DMS79 treated with DMSO at 0.1 percent for 48 hours (cell line): Measurements from ENCODE around the gene PPARA.
"Not testable (repeated sequence)": the region's sequence is repeated elsewhere in the genome, so short reads cannot be mapped to it uniquely, and the experiment has no call there.

ENCODE experiments used
- DNase-seq: peaks from one replicate; lab custom pipeline; 2025; lab: John Stamatoyannopoulos, UW

PPARA gene

GRCh38 chr22:46244771-46245170, 94.4 kb downstream of the PPARA start:
- no peak for DNase-seq

DNA sequence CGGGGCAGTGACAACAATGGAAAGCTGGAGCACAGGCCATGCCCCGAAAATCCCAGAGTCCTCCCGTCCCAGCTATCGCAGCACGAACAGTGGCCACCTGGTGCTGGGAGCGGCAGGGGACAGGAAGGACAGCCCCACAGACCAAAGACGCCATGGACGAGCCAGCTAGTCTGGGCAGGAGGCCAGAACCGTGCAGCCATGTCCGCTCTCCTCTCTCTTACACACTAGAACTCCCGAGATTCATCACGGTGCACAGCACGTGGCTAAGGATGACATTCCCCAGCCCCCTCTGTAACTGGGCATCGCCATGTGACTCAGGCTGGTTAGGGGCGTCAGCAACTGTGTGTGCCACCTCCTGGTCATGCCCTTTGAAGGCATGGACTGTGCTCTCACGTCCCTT, 95.2 kb downstream of the PPARA start:
- DNase-seq = no peak

DNA sequence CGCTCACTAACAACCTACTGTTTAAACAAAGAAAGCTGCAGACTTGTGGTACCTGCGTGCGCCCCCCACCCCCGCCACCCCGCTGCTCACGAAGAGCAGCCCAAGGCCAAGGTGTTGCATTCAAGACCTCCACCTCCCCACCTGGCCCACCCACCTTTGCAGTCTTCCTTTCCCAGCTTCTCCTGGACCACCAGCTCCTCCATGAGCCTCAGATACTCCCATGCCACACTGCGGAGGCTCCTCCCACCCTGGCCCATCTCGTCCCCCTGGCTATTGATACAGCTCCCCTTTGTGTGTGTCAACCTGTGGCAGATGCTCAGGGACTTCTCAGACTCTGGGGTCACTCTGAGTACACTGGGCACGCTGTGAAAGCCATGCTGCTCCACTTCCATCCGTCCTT, 95.9 kb downstream of the PPARA start:
- DNase-seq = no peak

DNA sequence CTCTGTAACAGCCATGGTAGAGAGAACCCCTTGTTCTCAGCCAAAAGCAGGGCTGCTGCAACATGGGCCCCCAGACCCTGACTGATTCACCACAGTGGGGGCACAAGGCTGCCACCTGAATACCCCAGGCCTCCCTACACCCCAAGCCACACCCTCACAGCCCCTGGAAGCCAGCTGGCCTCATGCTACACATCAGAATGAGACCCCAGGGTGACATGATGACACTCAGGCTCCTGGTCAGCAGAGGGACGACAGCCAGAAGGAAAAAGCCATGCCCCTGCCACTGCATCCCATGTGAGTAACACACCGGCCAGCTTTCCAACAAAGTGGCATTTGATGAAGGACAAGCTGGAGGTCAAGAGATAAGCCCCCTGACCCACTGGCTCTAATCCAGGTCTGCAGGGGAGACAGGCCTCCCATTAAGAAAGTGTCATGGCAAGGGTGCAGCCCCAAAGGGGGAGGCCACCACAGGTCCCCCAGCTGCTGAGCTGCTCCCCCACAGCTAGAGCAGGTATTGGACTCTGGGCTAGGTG, 97.2 kb downstream of the PPARA start:
- DNase-seq = no peak

GRCh38 chr22:46250035-46250782, 99.9 kb downstream of the PPARA start, which contains the start of gene CDPF1:
CDPF1 (minus strand) TSS chr22:46250293; CDS start chr22:46248284, 2,009 bp downstream.
- DNase-seq = peak; percentile 57

GRCh38 chr22:46250783-46251125, 100.4 kb downstream of the PPARA start:
- DNase-seq = no peak

GRCh38 chr22:46251266-46251665, 100.9 kb downstream of the PPARA start:
- DNase-seq = no peak

GRCh38 chr22:46251816-46252380, 101.6 kb downstream of the PPARA start:
- DNase-seq = no peak

- no peak for DNase-seq
These were observed 106.1 kb downstream of the PPARA start for GRCh38 chr22:46256358-46256958.

DNA sequence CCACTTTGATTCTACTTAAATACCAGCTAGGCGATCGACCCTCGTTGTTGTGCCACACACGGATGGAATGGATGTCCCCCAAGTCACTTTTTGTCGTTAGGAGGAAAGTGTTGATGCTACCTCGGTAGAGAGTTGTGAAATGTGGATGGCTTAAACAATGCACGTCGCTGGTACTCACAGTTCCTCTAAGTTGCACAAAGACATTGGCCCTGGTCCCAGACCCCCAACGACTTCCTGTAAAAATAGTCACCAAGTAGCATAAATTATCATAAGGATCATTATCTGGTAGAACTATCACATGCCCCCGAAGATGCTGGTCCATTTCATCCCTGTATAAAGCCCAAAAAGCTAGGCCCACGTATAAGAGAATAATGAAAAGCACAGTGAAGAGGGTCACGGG, 109.0 kb downstream of the PPARA start:
- DNase-seq = no peak

DNA sequence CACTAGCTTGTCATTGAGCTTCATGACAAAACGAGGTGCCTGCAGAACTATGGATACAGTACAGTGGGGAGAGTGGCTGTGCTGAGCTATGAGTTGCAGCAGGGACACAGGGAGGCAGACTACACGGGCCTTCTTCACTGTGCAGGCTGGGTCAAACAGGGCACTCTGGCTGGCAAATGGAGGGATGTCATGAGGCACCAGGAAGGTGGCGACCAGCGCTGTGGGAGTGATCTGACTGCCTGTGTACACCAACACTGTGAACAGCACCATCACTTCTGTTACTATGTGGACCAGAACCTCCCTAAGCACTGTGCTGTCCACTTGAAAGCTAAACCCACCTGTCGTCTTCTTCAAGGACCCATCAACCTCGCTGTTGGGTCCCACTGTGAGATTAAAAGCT, 109.7 kb downstream of the PPARA start:
- no peak for DNase-seq

DNA sequence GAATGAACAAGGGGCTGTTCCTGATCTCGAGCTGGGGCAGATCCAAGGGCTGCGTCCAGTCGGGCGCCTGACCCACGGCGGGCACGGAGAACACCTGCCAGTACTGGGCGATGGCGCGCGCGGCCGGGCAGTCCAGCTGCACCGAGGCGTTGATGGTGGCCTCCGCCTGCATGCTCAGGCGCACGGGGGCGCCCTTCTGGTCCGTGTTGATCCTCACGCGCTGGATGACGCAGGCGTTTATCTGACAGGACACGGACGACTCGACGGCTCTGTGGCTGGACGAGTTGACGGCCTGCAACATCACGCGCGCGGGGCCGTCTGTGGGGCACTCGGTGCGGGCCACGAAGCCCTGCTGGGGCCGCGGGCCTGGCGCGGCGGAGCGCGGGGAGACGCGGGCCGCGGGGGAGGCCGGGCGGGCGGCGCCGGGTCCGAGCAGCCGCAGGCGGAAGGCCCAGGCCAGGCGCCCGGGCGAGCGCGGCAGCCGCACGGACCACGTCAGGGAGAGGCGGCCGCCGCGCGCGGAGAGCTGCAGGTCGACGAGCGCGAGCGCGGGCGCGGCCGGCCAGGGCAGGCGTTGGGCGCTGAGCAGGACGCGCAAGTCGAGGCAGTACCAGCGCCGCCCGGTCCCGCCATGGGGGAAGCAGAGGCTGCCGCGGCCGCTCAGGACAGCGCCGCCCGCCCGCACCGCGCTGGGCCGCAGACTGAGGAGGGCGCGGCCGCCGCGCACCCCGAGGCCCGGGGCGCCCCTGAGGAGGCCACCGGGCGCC, 112.3 kb downstream of the PPARA start:
- DNase-seq = no peak

GRCh38 chr22:46263216-46263590, 112.9 kb downstream of the PPARA start, which contains the start of gene PKDREJ:
PKDREJ (minus strand) TSS chr22:46263343; CDS start chr22:46263322, 21 bp downstream.
- DNase-seq = no peak

- not testable (repeated sequence) for DNase-seq
These were observed 114.2 kb downstream of the PPARA start for GRCh38 chr22:46264520-46264919.

- DNase-seq = not testable (repeated sequence)
These were observed 115.3 kb downstream of the PPARA start for GRCh38 chr22:46265627-46266026.

GRCh38 chr22:46267431-46268279, 117.3 kb downstream of the PPARA start, which contains the start of gene TTC38:
TTC38 (plus strand) TSS chr22:46268008; CDS start chr22:46268040, 32 bp downstream.
- peak; percentile 23 for DNase-seq

DNA sequence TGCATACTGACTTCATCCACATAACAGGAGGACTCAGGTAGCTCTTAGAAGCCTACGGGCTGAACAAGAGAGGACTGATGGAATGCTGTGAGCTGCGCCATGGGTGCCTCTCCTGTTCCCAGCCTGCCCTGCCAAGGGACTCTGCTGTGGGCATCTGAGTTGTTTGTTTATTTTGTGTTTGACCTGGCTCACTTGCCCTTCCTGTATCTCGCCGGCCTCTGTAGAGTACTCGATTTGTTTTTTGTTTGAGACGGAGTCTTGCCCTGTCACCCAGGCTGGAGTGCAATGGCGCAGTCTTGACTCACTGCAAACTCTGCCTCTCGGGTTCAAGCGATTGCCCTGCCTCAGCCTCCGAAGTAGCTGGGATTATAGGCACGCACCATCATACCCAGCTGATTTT, 119.2 kb downstream of the PPARA start:
- no peak for DNase-seq

DNA sequence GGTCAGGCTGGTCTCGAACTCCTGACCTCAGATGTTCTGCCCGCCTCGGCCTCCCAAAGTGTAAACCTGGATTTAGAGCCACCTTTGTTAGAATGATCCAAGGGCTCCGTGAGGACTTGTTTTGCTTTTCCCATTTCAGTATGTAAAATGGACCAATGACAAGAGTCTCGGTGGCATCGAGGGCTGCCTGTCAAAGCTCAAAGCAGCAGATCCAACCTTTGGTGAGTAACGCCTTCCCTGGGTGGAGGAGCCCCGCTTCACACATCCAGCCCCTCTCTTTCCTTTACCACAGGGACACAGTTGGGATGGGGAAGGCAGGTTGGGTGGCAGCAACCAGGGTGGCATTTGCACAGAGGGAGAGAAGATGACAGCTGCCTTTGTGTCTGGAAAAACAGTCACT, 121.9 kb downstream of the PPARA start:
- DNase-seq = no peak

GRCh38 chr22:46272762-46273431, 122.6 kb downstream of the PPARA start:
- DNase-seq = no peak

DNA sequence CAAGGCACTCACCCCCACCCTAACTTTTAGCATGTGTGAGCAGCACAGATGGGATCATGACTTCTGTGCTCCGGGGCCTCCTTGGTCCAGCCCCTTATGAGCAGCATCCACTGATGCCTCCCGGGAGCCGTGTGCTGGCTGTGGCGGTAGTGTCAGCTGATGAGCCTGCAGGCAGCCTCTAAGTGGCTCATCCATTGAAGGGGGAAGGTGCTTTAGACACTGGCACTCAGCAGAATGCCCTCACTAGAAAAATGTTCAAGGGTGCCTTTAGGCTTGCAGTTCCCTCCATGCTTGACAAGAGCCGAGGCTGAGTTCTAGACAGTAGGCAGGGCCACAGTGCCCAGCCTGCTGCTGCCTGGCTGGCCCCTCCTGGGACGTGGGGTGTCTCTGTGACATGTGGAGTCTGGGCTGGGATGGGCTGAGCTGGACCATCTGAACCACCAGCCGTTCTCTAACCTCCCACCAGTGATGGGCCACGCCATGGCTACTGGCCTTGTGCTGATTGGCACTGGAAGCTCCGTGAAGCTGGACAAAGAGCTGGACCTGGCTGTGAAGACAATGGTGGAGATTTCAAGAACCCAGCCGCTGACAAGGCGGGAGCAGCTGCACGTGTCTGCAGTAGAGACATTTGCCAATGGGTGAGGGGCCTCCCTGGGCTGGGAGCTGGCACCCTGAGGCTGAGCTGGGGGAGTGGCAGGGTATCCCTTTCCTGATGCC, 123.3 kb downstream of the PPARA start:
- no peak for DNase-seq
